Activated CD4-positive, alpha-beta T cell treated with anti-CD3 and anti-CD28 coated beads for 1 hour (primary cell): Measurements from ENCODE around the gene CCNY.
"Not testable (repeated sequence)": the region's sequence is repeated elsewhere in the genome, so short reads cannot be mapped to it uniquely, and the experiment has no call there.

Experiments
- DNase-seq: peaks from one replicate; pipeline ENCODE4 v3.0.0-alpha.2; 2020

Gene CCNY

GRCh38 chr10:35493196-35494118 is 157.1 kb downstream of the CCNY start:
- DNase-seq: no peak

- DNase-seq: no peak
These were observed 159.3 kb downstream of the CCNY start for GRCh38 chr10:35495521-35496119.

- no peak for DNase-seq
These were observed 161.6 kb downstream of the CCNY start for GRCh38 chr10:35497909-35498308.

GRCh38 chr10:35498693-35499092 is 162.4 kb downstream of the CCNY start:
- no peak for DNase-seq

DNA sequence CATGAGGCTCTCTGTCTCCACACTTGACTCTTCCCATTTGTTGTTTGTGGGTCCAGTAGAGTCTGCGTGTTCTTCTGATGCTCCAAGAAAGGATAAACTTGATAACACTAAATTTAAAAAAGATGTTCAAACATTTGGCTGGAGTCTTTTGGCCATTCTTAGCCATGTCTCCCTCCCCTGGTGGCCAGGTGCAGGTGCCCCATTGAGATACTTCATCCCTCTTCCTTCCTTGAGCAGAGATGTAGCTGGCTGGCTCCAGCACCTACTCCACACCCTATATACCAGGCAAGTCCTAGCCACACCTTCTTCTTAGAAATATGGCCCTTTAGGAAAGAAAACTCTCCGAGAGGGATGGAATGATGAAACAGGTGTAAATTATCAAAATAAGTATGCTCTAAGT is 165.6 kb downstream of the CCNY start:
- DNase-seq: no peak

DNA sequence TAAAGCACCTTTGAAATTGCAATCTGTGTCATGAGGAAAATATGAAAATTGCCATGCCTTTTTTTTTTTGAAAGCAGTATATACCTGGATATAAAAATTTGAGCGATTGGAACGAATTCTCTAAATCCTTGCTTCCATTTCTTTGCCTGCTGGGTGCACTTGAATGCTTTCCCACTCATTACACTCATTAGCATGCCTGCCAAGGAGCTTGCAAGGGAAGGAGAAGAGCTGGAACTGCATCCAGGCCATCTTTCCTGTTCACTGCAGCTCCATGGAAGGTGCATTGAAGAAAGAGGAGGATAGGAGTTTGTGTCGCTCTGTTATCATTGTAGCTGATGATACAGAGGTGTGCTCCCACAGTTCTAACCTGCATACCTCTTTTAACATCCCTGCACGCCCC is 166.4 kb downstream of the CCNY start:
- DNase-seq: no peak

GRCh38 chr10:35503578-35503977 is 167.3 kb downstream of the CCNY start:
- no peak for DNase-seq

DNA sequence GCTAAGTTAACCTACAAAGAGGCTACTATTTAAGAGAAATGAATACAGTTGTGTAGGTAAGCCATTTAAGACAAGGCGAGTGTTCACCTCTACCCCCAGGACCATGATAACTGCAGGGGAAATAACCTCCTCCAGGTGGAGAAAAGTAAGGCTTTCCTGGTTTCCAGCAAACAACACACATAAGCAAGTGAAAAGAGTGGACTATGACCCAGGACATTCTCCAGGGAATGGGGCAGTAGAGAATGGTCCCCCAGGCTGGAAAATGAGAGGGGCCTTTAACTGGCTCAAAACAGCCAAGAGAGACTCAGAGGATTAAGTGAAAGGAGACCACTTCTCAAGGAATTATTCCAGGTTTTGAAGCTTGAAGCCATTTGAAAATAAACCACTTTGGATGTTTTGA is 167.8 kb downstream of the CCNY start:
- DNase-seq: no peak

GRCh38 chr10:35505241-35505873 is 169.0 kb downstream of the CCNY start:
- DNase-seq: no peak

- no peak for DNase-seq
These were observed 170.4 kb downstream of the CCNY start for GRCh38 chr10:35506741-35507140.

DNA sequence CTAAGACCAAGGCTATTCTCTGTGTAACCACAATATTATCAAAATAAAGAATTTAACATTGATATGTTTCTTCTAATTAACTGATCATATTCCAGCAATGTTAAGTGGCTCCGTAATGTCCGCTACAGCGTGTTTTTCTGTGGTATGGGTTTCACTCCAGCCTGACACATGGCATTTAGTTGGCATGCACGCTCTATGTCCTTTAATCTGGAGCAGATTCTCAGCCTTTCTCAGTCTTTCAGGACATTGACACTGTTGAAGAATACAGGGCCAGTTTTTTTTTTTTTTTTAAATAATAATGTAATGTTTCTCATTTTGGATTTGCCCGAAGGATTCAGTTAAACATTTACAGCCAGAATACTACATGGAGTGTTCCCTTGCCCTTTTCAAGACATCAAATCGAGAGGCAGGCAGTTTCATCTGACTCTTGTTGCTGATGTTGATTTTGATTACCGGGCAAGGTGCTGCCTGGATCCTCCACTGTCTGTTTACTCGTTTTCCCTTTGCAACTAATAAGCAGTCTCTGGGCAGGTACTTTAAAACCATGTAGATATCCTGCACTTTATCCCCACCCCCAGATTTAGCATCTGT is 171.3 kb downstream of the CCNY start:
- DNase-seq: no peak

- DNase-seq: no peak
These were observed 172.3 kb downstream of the CCNY start for GRCh38 chr10:35508647-35509046.

GRCh38 chr10:35510891-35511290 is 174.6 kb downstream of the CCNY start:
- no peak for DNase-seq

DNA sequence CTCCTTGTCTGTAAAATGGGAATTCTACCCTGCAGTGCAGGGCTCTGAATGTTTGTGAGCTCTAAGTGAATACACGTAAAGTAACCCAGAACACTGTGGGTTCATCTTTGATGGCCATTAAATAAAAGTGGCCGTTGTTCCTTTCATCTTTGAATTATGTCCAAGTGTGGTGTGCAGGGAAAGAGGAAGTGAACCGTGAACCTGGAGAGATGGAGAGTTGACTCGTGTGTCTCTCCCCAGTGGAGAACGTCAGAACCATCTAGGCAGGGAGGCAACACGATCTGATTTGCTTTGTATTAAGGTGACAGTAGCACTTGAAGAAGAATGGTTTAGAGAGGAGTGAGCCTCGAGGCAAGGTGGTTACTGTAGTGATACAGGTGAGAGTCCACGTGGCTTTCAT is 175.3 kb downstream of the CCNY start:
- DNase-seq: no peak

DNA sequence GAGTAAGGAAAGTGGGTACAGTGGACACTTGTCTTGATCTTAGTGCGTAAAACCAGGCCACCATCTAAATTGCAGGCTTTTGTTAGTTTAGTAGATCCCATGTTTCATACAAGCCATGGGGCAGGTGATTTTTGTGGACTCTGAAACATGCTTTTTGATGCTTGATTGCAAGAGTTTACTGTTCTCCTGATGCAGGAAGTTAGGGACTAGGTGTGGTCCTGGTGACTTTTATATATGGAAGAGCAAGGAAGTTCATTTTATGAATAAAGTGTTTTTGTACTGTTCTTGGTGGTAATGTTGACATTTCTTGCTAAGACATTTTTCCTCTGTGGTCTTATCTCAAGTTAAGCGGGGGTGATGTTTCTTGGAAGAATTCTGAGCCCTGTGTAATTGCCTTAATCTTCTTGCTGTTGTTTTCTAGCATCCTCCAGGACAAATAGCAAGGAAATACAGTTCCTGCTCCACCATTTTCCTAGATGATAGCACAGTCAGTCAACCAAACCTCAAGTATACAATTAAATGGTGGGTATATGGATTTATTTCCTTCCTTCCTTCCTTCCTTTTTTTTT is 179.9 kb downstream of the CCNY start:
- DNase-seq: no peak

DNA sequence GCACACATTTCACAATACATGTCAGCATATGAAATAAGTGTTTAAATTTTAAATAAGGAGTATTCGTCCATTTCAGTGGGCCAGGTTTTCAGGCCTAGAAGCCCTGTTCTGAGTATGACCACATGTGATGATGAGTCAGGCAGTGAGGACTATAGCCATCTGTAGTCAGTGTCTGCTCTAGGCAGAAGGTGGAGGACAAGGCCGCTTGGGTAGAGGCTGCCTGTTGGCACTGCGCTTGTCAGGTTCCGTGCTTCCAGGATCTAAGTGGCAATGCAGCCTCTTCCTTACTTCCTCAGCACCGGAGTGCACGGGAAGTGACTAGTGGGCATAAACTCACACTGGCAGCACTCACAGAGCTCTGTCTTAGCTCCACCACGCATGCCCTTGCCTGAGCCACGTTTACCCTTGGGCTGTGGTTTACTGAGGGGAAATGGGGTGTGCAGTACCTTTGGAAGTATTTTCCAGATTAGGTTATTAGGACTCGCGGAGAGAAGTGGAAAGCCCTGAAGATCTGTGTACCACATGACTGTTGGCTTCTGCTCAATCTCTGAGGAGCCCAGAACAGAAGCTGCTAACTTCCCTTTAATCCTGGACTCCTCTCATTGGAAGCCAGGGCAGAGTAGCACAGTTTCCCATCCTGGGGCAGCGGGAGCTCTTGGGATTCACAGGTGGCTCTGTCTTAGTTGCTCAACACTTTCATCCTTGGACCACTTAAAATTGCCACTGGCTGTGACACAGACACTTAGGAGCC is 181.3 kb downstream of the CCNY start:
- DNase-seq: no peak

DNA sequence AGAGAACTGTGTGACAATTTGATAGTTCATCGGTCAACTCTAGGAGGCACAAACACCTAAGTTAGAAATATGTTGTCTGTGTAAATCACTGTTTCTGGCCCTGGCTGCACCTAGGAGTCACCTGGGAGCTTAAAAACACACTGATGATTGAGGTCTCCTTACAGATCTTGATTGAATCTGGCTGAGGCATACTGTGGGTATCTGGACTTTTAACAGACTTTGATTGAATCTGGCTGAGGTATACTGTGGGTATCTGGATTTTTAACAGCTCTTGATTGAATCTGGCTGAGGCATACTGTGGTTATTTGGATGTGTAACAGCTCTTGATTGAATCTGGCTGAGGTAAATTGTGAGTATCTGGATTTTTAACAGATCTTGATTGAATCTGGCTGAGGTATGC is 181.9 kb downstream of the CCNY start:
- not testable (repeated sequence) for DNase-seq

- DNase-seq: no peak
These were observed 184.7 kb downstream of the CCNY start for GRCh38 chr10:35520996-35521395.

- DNase-seq: no peak
These were observed 187.4 kb downstream of the CCNY start for GRCh38 chr10:35523670-35524225.

DNA sequence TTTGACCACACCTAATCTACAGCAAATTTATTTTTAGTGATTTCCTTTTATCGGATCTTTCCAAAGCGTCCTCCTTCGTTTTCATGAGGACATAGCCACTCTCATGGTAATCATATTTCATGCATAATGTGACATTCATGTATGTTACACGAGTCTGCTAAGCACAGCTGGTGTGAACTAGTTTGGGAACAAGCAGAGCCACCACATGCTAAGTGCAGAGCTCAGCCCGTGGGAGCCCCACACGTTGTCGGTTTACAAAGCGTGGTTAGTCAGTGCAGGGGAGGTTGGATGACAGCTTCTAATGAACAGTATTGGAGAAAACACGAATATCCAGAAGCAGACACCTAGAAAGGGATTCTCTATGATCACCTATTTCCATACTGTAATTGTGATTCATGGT is 190.4 kb downstream of the CCNY start:
- no peak for DNase-seq

DNA sequence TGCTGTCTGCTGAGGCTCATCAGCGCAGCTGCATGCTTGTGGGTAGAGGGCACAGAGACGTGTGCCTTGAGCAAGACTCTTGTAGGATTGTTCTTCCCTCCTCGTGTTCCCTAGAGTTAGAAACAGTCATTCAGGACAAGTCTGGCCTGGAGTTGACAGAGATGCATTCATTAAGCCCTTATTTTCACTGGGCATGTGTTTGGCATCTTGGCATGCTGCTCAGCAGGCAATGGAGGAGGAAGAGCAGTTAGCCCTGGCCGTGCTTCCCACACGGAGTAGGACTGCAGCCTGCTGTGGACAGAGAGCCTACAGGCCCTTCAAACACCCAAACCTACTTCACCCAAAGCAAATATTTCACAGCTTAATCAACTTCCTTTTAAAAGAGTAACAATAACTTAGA is 195.8 kb downstream of the CCNY start:
- DNase-seq: no peak

GRCh38 chr10:35533565-35533964 is 197.3 kb downstream of the CCNY start:
- no peak for DNase-seq
